ENCODE data around the gene LAMC3. TPM values are rescaled to one million over a fixed set of nuclear protein-coding genes. Genes with fewer than 3 reads are reported as not detected.

The LAMC3 gene
- total RNA-seq, 2 donors from 2014 or later: 0.55 to 156 TPM

- WGBS: 91% methylated on average over 17 of the region's 17 CpGs
- intact Hi-C loops (cut with DNase I): no loop called here
- DNase-seq (ENCODE audit: low spot score): no peak
- no peak overlapping the region for H3K4me3 ChIP-seq
- no peaks in the 10 kb centered on the region for H3K36me3 ChIP-seq
- H3K27me3 ChIP-seq (replicated peaks; ENCODE audit: insufficient read depth): no peaks in the 10 kb centered on the region
- no peaks in the 10 kb centered on the region for H3K9me3 ChIP-seq
- TF ChIP-seq POLR2AphosphoS5 (IDR thresholded peaks at IDR 0.05) (no peak), POLR2A (IDR thresholded peaks at IDR 0.05) (no peak), CTCF (IDR thresholded peaks at IDR 0.05) (no peak)
- H3K27ac ChIP-seq: no peak overlapping the region
- H3K4me1 ChIP-seq (replicated peaks): no peaks in the 10 kb centered on the region
Measured at GRCh38 chr9:131031005-131031641, 22.1 kb downstream of the LAMC3 start.

- Histone ChIP-seq H3K4me3 (no peak overlapping the region), H3K9me3 (no peaks in the 10 kb centered on the region), H3K27me3 (replicated peaks; ENCODE audit: insufficient read depth) (no peaks in the 10 kb centered on the region), H3K27ac (no peak overlapping the region), H3K4me1 (replicated peaks) (no peaks in the 10 kb centered on the region), H3K36me3 (no peaks in the 10 kb centered on the region)
- TF ChIP-seq POLR2AphosphoS5 (IDR thresholded peaks at IDR 0.05) (no peak), CTCF (IDR thresholded peaks at IDR 0.05) (no peak), POLR2A (IDR thresholded peaks at IDR 0.05) (no peak)
- no peak for DNase-seq (ENCODE audit: low spot score)
- intact Hi-C loops (cut with DNase I): no loop called here
- WGBS: 91% methylated on average over 7 of the region's 7 CpGs
Measured at GRCh38 chr9:131031642-131032005, 22.6 kb downstream of the LAMC3 start.

- H3K4me3 ChIP-seq: no peak overlapping the region
- WGBS: 90% methylated on average over 12 of the region's 12 CpGs
- no peak for DNase-seq (ENCODE audit: low spot score)
- no peaks in the 10 kb centered on the region for H3K27me3 ChIP-seq (replicated peaks; ENCODE audit: insufficient read depth)
- no peak overlapping the region for H3K27ac ChIP-seq
- no peaks in the 10 kb centered on the region for H3K36me3 ChIP-seq
- TF ChIP-seq POLR2AphosphoS5 (IDR thresholded peaks at IDR 0.05) (no peak), CTCF (IDR thresholded peaks at IDR 0.05) (no peak), POLR2A (IDR thresholded peaks at IDR 0.05) (no peak)
- intact Hi-C loops (cut with DNase I): no loop called here
- no peaks in the 10 kb centered on the region for H3K9me3 ChIP-seq
- H3K4me1 ChIP-seq (replicated peaks): no peaks in the 10 kb centered on the region
Measured at GRCh38 chr9:131032384-131032783, 23.4 kb downstream of the LAMC3 start.

GRCh38 chr9:131033269-131034224 lies 24.6 kb downstream of the LAMC3 start:
- intact Hi-C loops (cut with DNase I): no loop called here
- Histone ChIP-seq H3K9me3 (no peaks in the 10 kb centered on the region), H3K36me3 (no peaks in the 10 kb centered on the region), H3K27me3 (replicated peaks; ENCODE audit: insufficient read depth) (no peaks in the 10 kb centered on the region), H3K4me1 (replicated peaks) (no peaks in the 10 kb centered on the region), H3K4me3 (no peak overlapping the region), H3K27ac (no peak overlapping the region)
- WGBS: 86% methylated on average over 21 of the region's 27 CpGs
- TF ChIP-seq CTCF (IDR thresholded peaks at IDR 0.05): no peak
- no peak for TF ChIP-seq POLR2AphosphoS5 (IDR thresholded peaks at IDR 0.05)
- TF ChIP-seq POLR2A (IDR thresholded peaks at IDR 0.05): no peak
- no peak for DNase-seq (ENCODE audit: low spot score)

Data from prostate gland (tissue), 2 donors.